Activated CD8-positive, alpha-beta memory T cell treated with anti-CD3 and anti-CD28 coated beads, Interleukin-2, amount 50 U/mL, for 4 hours (primary cell): ENCODE data around the gene RAB11FIP4.
"Not testable (repeated sequence)": the region's sequence is repeated elsewhere in the genome, so short reads cannot be mapped to it uniquely, and the experiment has no call there.

Experiments used
- DNase-seq: peaks from one replicate; pipeline ENCODE4 v3.0.0-alpha.2; 2020

The RAB11FIP4 gene, protein sequence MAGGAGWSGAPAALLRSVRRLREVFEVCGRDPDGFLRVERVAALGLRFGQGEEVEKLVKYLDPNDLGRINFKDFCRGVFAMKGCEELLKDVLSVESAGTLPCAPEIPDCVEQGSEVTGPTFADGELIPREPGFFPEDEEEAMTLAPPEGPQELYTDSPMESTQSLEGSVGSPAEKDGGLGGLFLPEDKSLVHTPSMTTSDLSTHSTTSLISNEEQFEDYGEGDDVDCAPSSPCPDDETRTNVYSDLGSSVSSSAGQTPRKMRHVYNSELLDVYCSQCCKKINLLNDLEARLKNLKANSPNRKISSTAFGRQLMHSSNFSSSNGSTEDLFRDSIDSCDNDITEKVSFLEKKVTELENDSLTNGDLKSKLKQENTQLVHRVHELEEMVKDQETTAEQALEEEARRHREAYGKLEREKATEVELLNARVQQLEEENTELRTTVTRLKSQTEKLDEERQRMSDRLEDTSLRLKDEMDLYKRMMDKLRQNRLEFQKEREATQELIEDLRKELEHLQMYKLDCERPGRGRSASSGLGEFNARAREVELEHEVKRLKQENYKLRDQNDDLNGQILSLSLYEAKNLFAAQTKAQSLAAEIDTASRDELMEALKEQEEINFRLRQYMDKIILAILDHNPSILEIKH

GRCh38 chr17:31391496-31391949 is at the start of gene RAB11FIP4:
RAB11FIP4 (plus strand) TSS chr17:31391675; CDS start chr17:31391853, 178 bp downstream.
- no peak for DNase-seq

GRCh38 chr17:31345191-31345747 is 46.2 kb upstream of the RAB11FIP4 start:
- not testable (repeated sequence) for DNase-seq

GRCh38 chr17:31349454-31349853 is 42.0 kb upstream of the RAB11FIP4 start:
- DNase-seq = no peak

GRCh38 chr17:31355935-31356334 is 35.5 kb upstream of the RAB11FIP4 start:
- DNase-seq = no peak

- DNase-seq = no peak
Observed at GRCh38 chr17:31357091-31357490, 34.4 kb upstream of the RAB11FIP4 start.

DNA sequence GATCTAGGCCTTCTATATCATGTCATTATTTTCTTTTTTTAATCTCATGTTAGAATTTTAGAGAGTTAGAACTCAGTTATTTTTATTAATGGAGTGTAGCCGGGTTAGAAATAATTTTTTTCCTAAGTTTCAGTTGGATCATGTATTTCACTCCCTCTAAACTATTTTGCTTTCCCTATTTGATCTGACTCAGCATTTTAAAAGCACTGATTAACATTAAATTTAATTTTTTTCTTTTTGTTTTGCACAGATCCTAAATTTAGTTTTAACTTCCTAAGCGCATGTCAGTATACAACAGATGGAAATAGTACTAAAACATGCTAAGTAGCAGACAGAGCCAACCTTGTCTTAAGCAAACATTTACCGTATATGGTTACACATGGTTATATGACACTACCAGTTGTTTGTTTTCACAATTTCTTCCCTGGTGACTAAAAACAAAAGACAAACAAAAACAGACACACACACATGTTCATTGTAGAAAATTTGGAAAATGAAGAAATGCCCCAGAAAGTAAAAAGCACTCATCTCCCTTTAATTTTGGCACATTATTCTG is 33.6 kb upstream of the RAB11FIP4 start:
- no peak for DNase-seq

- no peak for DNase-seq
Observed at GRCh38 chr17:31364012-31364411, 27.5 kb upstream of the RAB11FIP4 start.

DNA sequence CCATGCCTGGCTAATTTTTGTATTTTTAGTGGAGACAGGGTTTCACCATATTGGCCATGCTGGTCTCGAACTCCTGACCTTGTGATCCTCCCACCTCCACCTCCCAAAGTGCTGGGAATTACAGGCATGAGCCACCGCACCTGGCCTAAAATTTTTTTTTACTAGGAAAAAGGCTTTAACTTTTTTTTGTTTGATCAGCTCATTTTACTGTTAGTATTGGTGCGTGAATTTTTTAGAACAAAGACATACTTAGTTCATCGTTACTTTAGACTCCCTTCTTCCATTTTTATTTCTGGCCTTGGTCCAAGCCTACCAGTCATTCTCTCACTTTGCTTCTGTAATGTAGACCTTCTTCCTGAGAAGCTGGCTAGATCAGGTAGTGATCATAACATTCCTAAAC is 25.4 kb upstream of the RAB11FIP4 start:
- no peak for DNase-seq

GRCh38 chr17:31369266-31369665 is 22.2 kb upstream of the RAB11FIP4 start:
- no peak for DNase-seq

- DNase-seq = no peak
Observed at GRCh38 chr17:31371511-31372097, 19.9 kb upstream of the RAB11FIP4 start.

DNA sequence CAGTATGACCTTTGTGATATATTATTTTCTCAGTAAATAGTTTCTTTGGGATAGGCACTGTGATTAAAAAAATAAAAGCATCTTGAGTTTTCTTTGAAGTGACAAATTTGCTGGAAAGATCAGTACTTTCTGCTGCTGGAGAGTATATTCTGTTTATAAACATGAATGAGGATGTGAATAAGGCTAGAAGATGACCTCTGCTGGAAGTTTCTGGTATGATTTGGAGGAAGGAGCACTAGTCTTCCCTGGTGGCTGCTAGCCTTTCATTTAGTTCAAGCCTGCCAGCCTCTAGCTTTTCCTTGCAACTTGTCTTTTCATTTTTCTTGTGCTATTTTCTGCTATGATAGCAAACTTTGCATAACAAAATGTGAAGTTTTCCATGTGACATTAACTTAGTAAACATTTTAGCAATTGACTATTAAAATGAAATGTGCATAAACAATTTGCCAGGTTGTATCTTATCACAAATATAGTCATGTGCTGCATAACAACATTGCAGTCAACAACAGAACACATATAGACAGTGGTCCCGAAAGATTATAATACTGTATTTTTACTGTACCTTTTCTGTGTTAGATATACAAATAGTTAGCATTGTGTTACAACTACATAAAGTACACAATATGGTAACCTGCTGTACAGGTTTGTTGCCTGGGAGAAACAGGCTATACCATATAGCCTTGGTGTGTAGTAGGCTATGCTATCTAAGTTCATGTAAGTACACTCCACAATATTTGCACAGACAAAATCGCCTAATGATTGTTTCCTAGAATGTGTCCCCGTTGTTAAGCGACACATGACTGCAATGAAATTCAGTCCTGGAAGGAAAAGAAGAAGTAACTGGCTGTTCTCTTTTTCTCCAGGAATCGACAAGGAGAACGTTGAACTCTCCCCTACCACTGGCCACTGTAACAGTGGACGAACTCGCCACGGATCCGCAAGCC is 18.1 kb upstream of the RAB11FIP4 start:
- DNase-seq = no peak

DNA sequence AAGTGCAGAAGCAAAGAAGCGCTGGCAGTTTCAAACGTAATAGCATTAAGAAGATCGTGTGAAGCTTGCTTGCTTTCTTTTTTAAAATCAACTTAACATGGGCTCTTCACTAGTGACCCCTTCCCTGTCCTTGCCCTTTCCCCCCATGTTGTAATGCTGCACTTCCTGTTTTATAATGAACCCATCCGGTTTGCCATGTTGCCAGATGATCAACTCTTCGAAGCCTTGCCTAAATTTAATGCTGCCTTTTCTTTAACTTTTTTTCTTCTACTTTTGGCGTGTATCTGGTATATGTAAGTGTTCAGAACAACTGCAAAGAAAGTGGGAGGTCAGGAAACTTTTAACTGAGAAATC is 17.4 kb upstream of the RAB11FIP4 start:
- DNase-seq = no peak

DNA sequence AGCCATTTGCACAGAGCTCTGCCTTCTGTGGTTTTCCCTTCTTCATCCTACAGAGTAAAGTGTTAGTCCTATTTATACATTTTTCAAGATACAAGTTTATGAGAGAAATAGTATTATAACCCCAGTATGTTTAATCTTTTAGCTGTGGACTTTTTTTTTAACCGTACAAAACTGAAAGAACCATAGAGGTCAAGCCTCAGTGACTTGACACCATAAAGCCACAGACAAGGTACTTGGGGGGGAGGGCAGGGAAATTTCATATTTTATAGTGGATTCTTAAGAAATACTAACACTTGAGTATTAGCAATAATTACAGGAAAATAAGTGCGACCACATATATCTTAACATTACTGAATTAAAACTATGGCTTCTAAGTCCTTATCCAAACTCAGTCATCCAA is 17.0 kb upstream of the RAB11FIP4 start:
- no peak for DNase-seq

DNA sequence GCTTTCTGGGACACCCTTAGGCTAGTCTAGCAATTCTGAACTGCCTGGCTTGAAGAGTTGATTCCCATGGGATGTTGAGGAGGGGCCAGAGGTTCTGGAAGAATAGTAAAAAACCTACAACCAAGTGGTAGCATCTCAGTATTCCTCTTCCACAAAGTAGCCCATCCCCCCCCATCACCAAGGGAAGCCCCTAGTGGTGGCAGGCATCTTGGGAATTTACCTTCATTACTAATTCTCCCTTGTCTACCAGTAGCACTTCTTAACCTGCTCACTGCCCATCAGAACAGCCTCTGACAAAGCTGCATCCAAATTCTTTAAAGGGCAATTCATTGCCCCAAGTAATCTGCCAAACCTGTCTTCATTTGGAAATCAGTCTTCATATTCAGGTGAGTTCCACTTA is 12.8 kb upstream of the RAB11FIP4 start:
- no peak for DNase-seq

GRCh38 chr17:31379597-31380205 is 11.8 kb upstream of the RAB11FIP4 start:
- no peak for DNase-seq

- no peak for DNase-seq
Observed at GRCh38 chr17:31381165-31381668, 10.3 kb upstream of the RAB11FIP4 start.

- not testable (repeated sequence) for DNase-seq
Observed at GRCh38 chr17:31382668-31383275, 8.7 kb upstream of the RAB11FIP4 start.

DNA sequence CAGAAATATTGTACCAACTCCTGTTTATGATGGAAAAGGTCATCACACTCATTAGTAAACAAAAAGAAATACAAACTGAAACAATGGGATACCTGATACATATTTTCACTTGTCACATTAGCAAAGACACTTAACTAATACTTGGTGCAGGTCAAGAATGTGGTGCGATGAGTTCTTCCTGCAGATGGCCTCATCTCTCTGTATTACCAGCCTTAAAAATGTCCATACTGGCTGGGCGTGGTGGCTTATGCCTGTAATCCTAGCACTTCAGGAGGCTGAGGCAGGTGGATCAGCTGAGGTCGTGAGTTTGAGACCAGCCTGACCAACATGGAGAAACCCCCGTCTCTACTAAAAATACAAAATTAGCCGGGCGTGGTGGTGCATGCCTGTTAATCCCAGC is 8.0 kb upstream of the RAB11FIP4 start:
- not testable (repeated sequence) for DNase-seq

DNA sequence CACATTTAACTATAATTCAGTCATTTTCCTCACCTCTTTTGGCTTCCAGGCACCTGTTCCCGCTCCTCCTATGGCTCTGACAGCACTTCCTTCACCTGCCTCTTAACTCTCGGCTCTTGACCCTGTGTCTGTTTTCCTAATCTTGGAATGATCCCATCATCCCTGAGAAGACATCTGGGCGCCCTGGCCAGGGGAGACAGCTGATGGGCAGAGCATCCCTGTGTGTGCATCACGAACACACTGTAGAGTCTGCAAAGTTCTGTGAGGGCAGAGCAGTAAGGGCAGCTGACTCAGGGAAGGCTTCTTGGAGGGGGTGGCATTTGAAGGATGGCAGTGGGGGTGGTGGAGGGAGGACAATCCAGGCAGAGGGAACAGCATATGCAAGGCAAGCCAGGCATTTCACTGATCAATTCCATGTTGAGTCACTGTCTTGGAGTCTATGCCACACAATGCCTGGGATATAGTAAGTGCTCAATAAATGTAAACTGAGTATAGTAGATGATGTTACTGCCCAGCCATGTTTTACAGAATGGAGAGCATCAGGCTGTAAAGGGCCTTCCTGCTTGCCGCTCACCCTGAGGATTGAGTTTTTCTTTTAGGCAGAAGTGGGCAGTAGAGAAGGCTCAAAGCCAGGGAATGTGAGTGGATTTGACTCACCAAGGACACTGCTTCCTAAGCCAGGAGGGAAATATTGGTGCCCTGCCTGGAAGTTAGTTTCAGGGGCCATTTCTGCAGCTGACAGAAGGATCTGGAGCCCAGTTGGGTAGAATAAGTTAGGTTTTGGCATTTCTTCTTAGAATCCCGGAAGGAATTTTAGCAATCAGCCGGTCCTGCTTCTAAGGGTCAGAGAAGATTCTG is 5.8 kb upstream of the RAB11FIP4 start:
- no peak for DNase-seq

DNA sequence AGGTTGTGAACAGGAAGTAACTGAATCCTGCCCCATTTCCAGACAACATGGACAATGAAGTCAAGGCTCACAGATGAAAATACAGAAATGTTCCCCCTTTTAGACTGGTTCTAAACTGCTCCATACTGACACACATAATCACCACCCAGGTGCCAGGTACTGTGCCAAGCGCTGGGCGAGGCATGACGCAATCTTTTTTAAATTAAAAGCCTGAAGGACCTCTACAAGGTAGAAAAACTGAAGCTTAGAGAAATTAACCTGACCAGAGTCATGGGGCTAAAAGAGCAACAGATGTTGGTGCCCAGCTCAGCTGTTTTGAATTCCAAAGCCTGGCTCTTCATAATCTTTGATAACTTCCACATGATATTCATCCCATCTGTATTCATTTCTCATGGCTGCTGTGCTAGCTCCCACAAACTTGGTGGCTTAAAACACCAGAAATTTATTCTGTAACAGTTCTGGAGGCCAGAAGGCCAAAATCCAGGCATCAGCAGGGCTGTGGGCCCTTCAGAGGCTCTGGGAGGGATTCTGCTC is 4.9 kb upstream of the RAB11FIP4 start:
- no peak for DNase-seq
